DND-41 (cell line): Measurements from ENCODE around the gene DNAJC27.

Experiments used
- ATAC-seq: fragments of 200-7000 bp; cut with Tn5 transposase; 3 replicates; pipeline ENCODE4 v1.9.1; 2021; ENCODE audit warnings: low read depth; ENCODE audit not compliant: insufficient read depth
- DNase-seq: peaks from one replicate; pipeline ENCODE4 v3.0.0-alpha.2; 2020
- H2AFZ ChIP-seq: 2 replicates; pipeline ENCODE4 v1.6.0; 2012; ENCODE audit warnings: low read depth, low read length
- H3K27ac ChIP-seq: 2 replicates; pipeline ENCODE4 v1.5.1; 2012; ENCODE audit warnings: low read length, inconsistent platforms
- H3K27me3 ChIP-seq: fragments of 200-600 bp; sonication (generic); 2 replicates; pipeline ENCODE4 v1.6.0; 2012; ENCODE audit warnings: low read length, mild to moderate bottlenecking, inconsistent platforms; ENCODE audit not compliant: insufficient read depth, poor library complexity
- H3K36me3 ChIP-seq: 2 replicates; pipeline ENCODE4 v1.5.1; 2012; ENCODE audit warnings: low read length, inconsistent platforms; ENCODE audit not compliant: insufficient read depth
- H3K4me1 ChIP-seq: 2 replicates; pipeline ENCODE4 v1.5.1; 2012; ENCODE audit warnings: mild to moderate bottlenecking, low read length; ENCODE audit not compliant: insufficient read depth
- H3K4me2 ChIP-seq: 2 replicates; pipeline ENCODE4 v1.6.0; 2012; ENCODE audit warnings: mild to moderate bottlenecking, moderate library complexity, low read length, inconsistent platforms; ENCODE audit not compliant: insufficient read depth
- H3K4me3 ChIP-seq, 2 experiments: fragments of 200-600 bp in 1 of 2; shearing (Covaris generic) in 1 of 2; 2 replicates each; pipeline ENCODE4 v1.5.1; 2012 to 2016; ENCODE audit warnings: inconsistent platforms in 2 of 2, low read length in 2 of 2, mild to moderate bottlenecking in 2 of 2, low read depth in 1 of 2, moderate library complexity in 1 of 2
- H3K79me2 ChIP-seq: 2 replicates; pipeline ENCODE4 v1.6.0; 2012; ENCODE audit warnings: low read length, inconsistent platforms; ENCODE audit not compliant: insufficient read depth
- H3K9ac ChIP-seq: 2 replicates; pipeline ENCODE4 v1.6.0; 2012; ENCODE audit warnings: low read depth, mild to moderate bottlenecking, inconsistent platforms, low read length, moderate library complexity
- H3K9me3 ChIP-seq: 2 replicates; pipeline ENCODE4 v1.5.1; 2012; ENCODE audit warnings: low read length, moderate library complexity, mild to moderate bottlenecking, inconsistent platforms; ENCODE audit not compliant: insufficient read depth, severe bottlenecking
- H4K20me1 ChIP-seq: 2 replicates; pipeline ENCODE4 v1.6.0; 2012; ENCODE audit warnings: low read length; ENCODE audit not compliant: insufficient read depth
- CTCF ChIP-seq: IDR thresholded peaks from 2 replicates; pipeline ENCODE4 v1.5.1; 2012; ENCODE audit warnings: borderline replicate concordance, low read length, moderate library complexity, mild to moderate bottlenecking; ENCODE audit not compliant: poor library complexity, severe bottlenecking; ENCODE audit errors: extremely low read depth
- EZH2 ChIP-seq: IDR thresholded peaks from 3 replicates; pipeline ENCODE4 v1.6.1; 2012; ENCODE audit warnings: borderline replicate concordance, low read depth, mild to moderate bottlenecking, moderate library complexity, low read length, inconsistent platforms; ENCODE audit not compliant: severe bottlenecking

DNAJC27 gene

GRCh38 chr2:24972315-24972961 lies 683 bp upstream of the DNAJC27 start:
- H2AFZ ChIP-seq = peak overlapping the region; percentile 94
- peak overlapping the region; percentile 84 to 85 for H3K4me3 ChIP-seq
- no peaks in the 10 kb centered on the region for H3K9me3 ChIP-seq
- H3K79me2 ChIP-seq = peaks cover 41% of the 10 kb centered on the region
- DNase-seq (peak; percentile 55), ATAC-seq (no peak)
- TF ChIP-seq CTCF (no peak), EZH2 (no peak)
- peak overlapping the region; percentile 89 for H3K27ac ChIP-seq
- no peaks in the 10 kb centered on the region for H3K27me3 ChIP-seq
- peak overlapping the region; percentile 91 for H3K4me2 ChIP-seq
- no peaks in the 10 kb centered on the region for H4K20me1 ChIP-seq
- peaks cover 24% of the 10 kb centered on the region for H3K4me1 ChIP-seq
- no peaks in the 10 kb centered on the region; the same call in 1 of the 2 replicates for H3K36me3 ChIP-seq
- peak overlapping the region; percentile 95 for H3K9ac ChIP-seq

GRCh38 chr2:24971286-24971535 lies 544 bp downstream of the DNAJC27 start:
- Histone ChIP-seq H3K9me3 (no peaks in the 10 kb centered on the region), H3K4me2 (peak overlapping the region; percentile 91), H2AFZ (peak overlapping the region; percentile 94), H3K27ac (peak overlapping the region; percentile 89), H3K4me1 (peaks cover 24% of the 10 kb centered on the region), H3K36me3 (peaks cover 6% of the 10 kb centered on the region), H4K20me1 (no peaks in the 10 kb centered on the region), H3K4me3 (peak overlapping the region; percentile 84 to 85), H3K79me2 (peaks cover 41% of the 10 kb centered on the region), H3K9ac (peak overlapping the region; percentile 95), H3K27me3 (no peaks in the 10 kb centered on the region)
- DNase-seq = no peak
- peak; percentile 2; the same call in 1 of the 3 replicates for ATAC-seq
- TF ChIP-seq EZH2 = no peak
- TF ChIP-seq CTCF = no peak

- Histone ChIP-seq H3K4me3 (peak overlapping the region; percentile 84 to 85), H3K27ac (peak overlapping the region; percentile 89), H3K9me3 (no peaks in the 10 kb centered on the region), H2AFZ (peak overlapping the region; percentile 94), H3K36me3 (peaks cover 10% of the 10 kb centered on the region), H3K4me2 (peak overlapping the region; percentile 91), H3K79me2 (peaks cover 41% of the 10 kb centered on the region), H3K27me3 (no peaks in the 10 kb centered on the region), H4K20me1 (no peaks in the 10 kb centered on the region), H3K4me1 (peaks cover 24% of the 10 kb centered on the region), H3K9ac (peak overlapping the region; percentile 95)
- TF ChIP-seq EZH2 = no peak
- DNase-seq (peak; percentile 12), ATAC-seq (no peak)
These were observed 1.1 kb downstream of the DNAJC27 start for GRCh38 chr2:24970483-24971285.

GRCh38 chr2:24969784-24970183 lies 2.0 kb downstream of the DNAJC27 start:
- no peaks in the 10 kb centered on the region for H3K27me3 ChIP-seq
- DNase-seq (no peak), ATAC-seq (no peak)
- H3K9ac ChIP-seq = no peak overlapping the region
- TF ChIP-seq EZH2 (no peak), CTCF (no peak)
- H3K79me2 ChIP-seq = peaks cover 41% of the 10 kb centered on the region
- H3K27ac ChIP-seq = no peak overlapping the region
- H3K36me3 ChIP-seq = peaks cover 16% of the 10 kb centered on the region
- peaks cover 24% of the 10 kb centered on the region for H3K4me1 ChIP-seq
- H4K20me1 ChIP-seq = no peaks in the 10 kb centered on the region
- H3K9me3 ChIP-seq = no peaks in the 10 kb centered on the region
- H2AFZ ChIP-seq = no peak overlapping the region
- no peak overlapping the region for H3K4me3 ChIP-seq
- H3K4me2 ChIP-seq = 0 out of 2 replicates have a peak overlapping the region, but pooled peaks have one; percentile 91
